PC-3 (cell line): Measurements from ENCODE around the gene PITPNB.

Experiments used
- EZH2 ChIP-seq: fragments of 300-600 bp; sonication (generic); IDR thresholded peaks from one replicate; pipeline ENCODE4 v1.6.1; 2017; ENCODE audit warnings: antibody characterized with exemption, mild to moderate bottlenecking, low read length; ENCODE audit not compliant: unreplicated experiment
- EZH2phosphoT487 ChIP-seq: fragments of 300-600 bp; sonication (generic); IDR thresholded peaks from 2 replicates; pipeline ENCODE4 v1.6.1; 2018; ENCODE audit warnings: mild to moderate bottlenecking, antibody characterized with exemption, low read length, borderline replicate concordance
- TF ChIP-seq, protein P1 (sequence below): fragments of 300-600 bp; sonication (generic); conservative IDR thresholded peaks from 2 replicates; pipeline ENCODE4 v1.5.1; 2017; ENCODE audit warnings: antibody characterized with exemption, low read depth, mild to moderate bottlenecking, low read length

DNA sequence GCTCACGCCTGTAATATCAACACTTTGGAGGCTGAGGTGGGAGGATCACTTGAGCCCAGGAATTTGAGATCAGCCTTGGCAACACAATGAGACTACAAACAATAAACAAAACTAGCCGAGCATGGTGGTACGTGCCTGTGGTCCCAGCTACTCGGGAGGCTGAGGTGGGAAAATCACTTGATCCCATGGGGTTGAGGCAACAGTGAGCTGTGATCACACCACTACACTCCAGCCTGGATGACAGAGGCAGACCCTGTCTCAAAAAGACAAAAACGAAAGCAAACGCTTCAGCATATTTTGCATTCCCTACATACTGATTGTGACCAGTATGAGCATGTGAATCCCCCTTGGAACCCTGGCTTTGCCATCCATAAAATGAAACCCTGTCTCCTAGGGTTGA lies 83.6 kb downstream of the PITPNB start:
- TF ChIP-seq, protein P1, sequence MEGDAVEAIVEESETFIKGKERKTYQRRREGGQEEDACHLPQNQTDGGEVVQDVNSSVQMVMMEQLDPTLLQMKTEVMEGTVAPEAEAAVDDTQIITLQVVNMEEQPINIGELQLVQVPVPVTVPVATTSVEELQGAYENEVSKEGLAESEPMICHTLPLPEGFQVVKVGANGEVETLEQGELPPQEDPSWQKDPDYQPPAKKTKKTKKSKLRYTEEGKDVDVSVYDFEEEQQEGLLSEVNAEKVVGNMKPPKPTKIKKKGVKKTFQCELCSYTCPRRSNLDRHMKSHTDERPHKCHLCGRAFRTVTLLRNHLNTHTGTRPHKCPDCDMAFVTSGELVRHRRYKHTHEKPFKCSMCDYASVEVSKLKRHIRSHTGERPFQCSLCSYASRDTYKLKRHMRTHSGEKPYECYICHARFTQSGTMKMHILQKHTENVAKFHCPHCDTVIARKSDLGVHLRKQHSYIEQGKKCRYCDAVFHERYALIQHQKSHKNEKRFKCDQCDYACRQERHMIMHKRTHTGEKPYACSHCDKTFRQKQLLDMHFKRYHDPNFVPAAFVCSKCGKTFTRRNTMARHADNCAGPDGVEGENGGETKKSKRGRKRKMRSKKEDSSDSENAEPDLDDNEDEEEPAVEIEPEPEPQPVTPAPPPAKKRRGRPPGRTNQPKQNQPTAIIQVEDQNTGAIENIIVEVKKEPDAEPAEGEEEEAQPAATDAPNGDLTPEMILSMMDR, result no peak
- TF ChIP-seq EZH2 (no peak), EZH2phosphoT487 (no peak)
